Memory B cell (primary cell): ENCODE data around the gene AUTS2.

ENCODE experiments used
- ATAC-seq: fragments of 150-1000 bp; cut with Tn5 transposase; 2 replicates; pipeline ENCODE4 v1.10.0; 2021; ENCODE audit warnings: low read depth, mild to moderate bottlenecking, moderate library complexity
- DNase-seq, 2 donors: peaks; one replicate each; pipeline ENCODE4 v3.0.0; 2022; ENCODE audit warnings: low spot score in 2 of 2
- H3K27ac Mint-ChIP-seq: one replicate; pipeline ENCODE4 v1.8.0; 2022; ENCODE audit warnings: mild to moderate bottlenecking, moderate library complexity, mixed read lengths
- H3K27me3 Mint-ChIP-seq: one replicate; pipeline ENCODE4 v1.8.0; 2022; ENCODE audit warnings: mixed read lengths
- H3K36me3 Mint-ChIP-seq: one replicate; pipeline ENCODE4 v1.8.0; 2022; ENCODE audit warnings: mild to moderate bottlenecking, mixed read lengths
- H3K4me1 Mint-ChIP-seq: one replicate; pipeline ENCODE4 v1.8.0; 2022; ENCODE audit warnings: mixed read lengths
- H3K4me3 Mint-ChIP-seq: one replicate; pipeline ENCODE4 v1.8.0; 2022; ENCODE audit warnings: mild to moderate bottlenecking, moderate library complexity, mixed read lengths
- H3K9me3 Mint-ChIP-seq: one replicate; pipeline ENCODE4 v1.8.0; 2022; ENCODE audit warnings: mixed read lengths

AUTS2 gene

DNA sequence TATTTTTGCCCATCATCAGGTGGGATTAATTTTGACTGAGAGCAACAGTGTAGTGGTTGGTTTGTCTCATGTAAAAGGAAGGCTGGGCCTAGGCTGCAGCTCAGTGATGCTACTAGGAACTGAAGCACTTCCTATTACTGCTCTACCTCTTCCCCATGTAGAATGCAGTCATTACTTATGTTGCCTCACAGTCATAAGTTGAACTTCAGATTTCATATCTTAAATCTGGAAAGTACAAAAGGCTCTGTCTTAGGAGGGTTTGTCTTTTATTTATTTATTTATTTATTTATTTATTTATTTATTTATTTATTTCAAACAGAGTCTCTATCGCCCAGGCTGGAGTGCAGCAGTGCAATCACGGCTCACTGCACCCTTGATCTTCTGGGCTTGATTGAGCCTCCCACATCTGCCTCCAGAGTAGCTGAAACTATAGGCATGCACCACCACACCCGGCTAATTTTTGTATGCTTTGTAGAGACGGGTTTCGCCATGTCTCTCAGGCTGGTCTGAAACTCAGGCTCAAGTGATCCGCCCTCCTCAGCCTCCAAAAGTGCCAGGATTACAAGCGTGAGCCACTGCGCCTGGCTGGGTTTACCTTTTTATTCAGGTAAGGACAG is 812.0 kb downstream of the AUTS2 start:
- Mint-ChIP-seq H3K4me3 (no peak overlapping the region), H3K36me3 (peaks cover 3% of the 10 kb centered on the region), H3K27ac (no peak overlapping the region), H3K9me3 (no peaks in the 10 kb centered on the region), H3K4me1 (peaks cover 40% of the 10 kb centered on the region), H3K27me3 (no peaks in the 10 kb centered on the region)
- DNase-seq (no peak), ATAC-seq (peak; percentile 43)

- Mint-ChIP-seq H3K36me3 (peaks cover 3% of the 10 kb centered on the region), H3K4me1 (peaks cover 26% of the 10 kb centered on the region)
Measured at GRCh38 chr7:70414368-70414767, 816.1 kb downstream of the AUTS2 start.

GRCh38 chr7:70415179-70415972 is 817.1 kb downstream of the AUTS2 start:
- H3K27me3 Mint-ChIP-seq: no peaks in the 10 kb centered on the region
- no peaks in the 10 kb centered on the region for H3K9me3 Mint-ChIP-seq
- DNase-seq: no peak
- H3K4me3 Mint-ChIP-seq: no peak overlapping the region
- H3K36me3 Mint-ChIP-seq: peaks cover 3% of the 10 kb centered on the region
- ATAC-seq: peak; percentile 35
- peaks cover 23% of the 10 kb centered on the region for H3K4me1 Mint-ChIP-seq
- no peak overlapping the region for H3K27ac Mint-ChIP-seq

More at GRCh38 chr7:70414368-70414767, 816.1 kb downstream of the AUTS2 start:
- H3K27ac Mint-ChIP-seq: no peak overlapping the region
- no peak for ATAC-seq
- no peak overlapping the region for H3K4me3 Mint-ChIP-seq
- no peak for DNase-seq
- no peaks in the 10 kb centered on the region for H3K27me3 Mint-ChIP-seq
- H3K9me3 Mint-ChIP-seq: no peaks in the 10 kb centered on the region

- Mint-ChIP-seq H3K27ac (no peak overlapping the region), H3K4me1 (peaks cover 23% of the 10 kb centered on the region), H3K36me3 (peaks cover 3% of the 10 kb centered on the region), H3K4me3 (no peak overlapping the region), H3K9me3 (no peaks in the 10 kb centered on the region), H3K27me3 (no peaks in the 10 kb centered on the region)
- DNase-seq (no peak), ATAC-seq (peak; percentile 63)
Measured at GRCh38 chr7:70416347-70416985, 818.2 kb downstream of the AUTS2 start.

GRCh38 chr7:70416986-70417655 is 818.8 kb downstream of the AUTS2 start:
- H3K27me3 Mint-ChIP-seq: no peaks in the 10 kb centered on the region
- no peaks in the 10 kb centered on the region for H3K9me3 Mint-ChIP-seq
- H3K36me3 Mint-ChIP-seq: peaks cover 3% of the 10 kb centered on the region
- H3K4me3 Mint-ChIP-seq: no peak overlapping the region
- no peak overlapping the region for H3K27ac Mint-ChIP-seq
- H3K4me1 Mint-ChIP-seq: peaks cover 23% of the 10 kb centered on the region
- no peak for ATAC-seq
- no peak for DNase-seq

- ATAC-seq (no peak), DNase-seq (no peak)
- Mint-ChIP-seq H3K9me3 (no peaks in the 10 kb centered on the region), H3K27me3 (no peaks in the 10 kb centered on the region), H3K4me3 (no peak overlapping the region), H3K4me1 (peaks cover 17% of the 10 kb centered on the region), H3K36me3 (peaks cover 3% of the 10 kb centered on the region), H3K27ac (no peak overlapping the region)
Measured at GRCh38 chr7:70419526-70420380, 821.5 kb downstream of the AUTS2 start.

DNA sequence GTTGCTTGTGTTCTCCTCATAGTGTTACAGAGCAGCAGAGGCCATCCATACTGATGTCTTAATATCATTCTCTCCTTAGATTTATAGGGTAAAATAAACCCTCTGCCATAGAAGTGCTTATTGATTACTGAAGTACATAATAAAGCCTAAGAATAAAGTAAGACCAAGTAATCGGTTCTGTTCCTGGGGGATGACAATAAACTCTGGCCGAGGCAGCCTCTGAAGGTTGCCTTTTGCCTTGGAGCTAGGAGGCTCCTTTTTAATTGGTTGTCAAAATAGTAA is 822.0 kb downstream of the AUTS2 start:
- Mint-ChIP-seq H3K9me3 (no peaks in the 10 kb centered on the region), H3K36me3 (peaks cover 3% of the 10 kb centered on the region), H3K27ac (no peak overlapping the region), H3K4me1 (peaks cover 14% of the 10 kb centered on the region), H3K27me3 (no peaks in the 10 kb centered on the region), H3K4me3 (no peak overlapping the region)
- ATAC-seq (no peak), DNase-seq (no peak)

- Mint-ChIP-seq H3K27ac (no peak overlapping the region), H3K4me3 (no peak overlapping the region), H3K27me3 (no peaks in the 10 kb centered on the region), H3K4me1 (peaks cover 13% of the 10 kb centered on the region), H3K9me3 (no peaks in the 10 kb centered on the region), H3K36me3 (peaks cover 3% of the 10 kb centered on the region)
- no peak for ATAC-seq
- no peak for DNase-seq
Measured at GRCh38 chr7:70421319-70421718, 823.0 kb downstream of the AUTS2 start.

DNA sequence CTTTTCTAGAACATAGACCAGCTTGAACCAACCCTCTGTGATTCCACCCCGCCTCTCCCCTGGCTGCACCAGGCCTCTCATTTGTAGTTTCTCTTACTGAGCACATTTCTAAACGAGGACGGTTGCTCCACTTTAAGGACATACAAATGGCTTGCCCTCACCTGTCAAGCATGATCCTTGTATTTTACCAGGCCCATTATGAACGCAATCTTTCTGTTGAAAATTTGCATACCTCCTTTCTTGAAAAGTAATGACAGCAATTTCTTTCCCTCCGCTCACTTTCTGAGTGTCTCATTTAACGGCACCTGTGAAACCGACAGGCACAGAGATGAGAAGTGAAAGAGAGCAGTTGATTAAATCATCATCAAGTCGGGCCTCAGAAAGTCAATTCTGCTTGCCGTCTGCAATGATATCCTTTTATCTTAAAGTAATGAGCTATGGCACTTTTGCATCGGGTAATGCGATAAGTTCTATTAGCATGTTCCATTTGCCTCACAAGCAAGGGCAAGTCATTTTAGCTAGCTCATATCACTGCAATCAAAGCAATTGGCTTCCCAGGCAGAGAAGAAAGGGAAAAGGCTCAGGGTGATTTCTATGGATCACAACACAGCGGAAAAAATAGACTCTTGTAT is 828.1 kb downstream of the AUTS2 start:
- peaks cover 3% of the 10 kb centered on the region for H3K36me3 Mint-ChIP-seq

DNA sequence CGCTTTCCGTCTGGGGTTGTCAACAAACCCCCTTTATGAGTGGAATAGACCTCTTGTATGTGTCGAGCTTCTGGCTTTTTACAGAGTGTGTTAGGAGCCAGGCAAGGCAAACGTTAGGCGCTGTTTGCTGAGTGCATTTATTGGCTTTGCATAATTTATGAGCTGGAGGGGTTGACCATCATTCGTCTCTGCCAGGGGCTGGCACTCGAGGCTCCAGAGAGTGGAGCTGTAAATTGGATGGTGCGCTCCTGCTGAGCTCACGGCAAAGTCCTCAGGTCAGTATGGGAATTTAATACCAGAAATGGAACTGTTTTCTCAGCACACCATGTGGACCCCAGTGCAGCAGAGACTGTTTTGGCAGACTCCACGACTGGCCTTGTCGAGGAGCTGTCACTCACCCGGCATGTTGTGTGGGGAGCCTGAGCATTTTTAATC is 834.3 kb downstream of the AUTS2 start:
- H3K9me3 Mint-ChIP-seq: no peaks in the 10 kb centered on the region
- no peak overlapping the region for H3K4me3 Mint-ChIP-seq
- H3K36me3 Mint-ChIP-seq: peaks cover 6% of the 10 kb centered on the region
- peaks cover 3% of the 10 kb centered on the region for H3K4me1 Mint-ChIP-seq
- DNase-seq: no peak
- no peak for ATAC-seq
- H3K27ac Mint-ChIP-seq: no peak overlapping the region
- no peaks in the 10 kb centered on the region for H3K27me3 Mint-ChIP-seq

More for the DNA sequence above, 828.1 kb downstream of the AUTS2 start:
- Mint-ChIP-seq H3K27me3 (no peaks in the 10 kb centered on the region), H3K4me3 (peak overlapping the region; percentile 50), H3K27ac (peak overlapping the region; percentile 14), H3K4me1 (peaks cover 9% of the 10 kb centered on the region), H3K9me3 (no peaks in the 10 kb centered on the region)
- ATAC-seq (peak; percentile 38), DNase-seq (no peak)

- DNase-seq (no peak), ATAC-seq (no peak)
- Mint-ChIP-seq H3K27ac (no peak overlapping the region), H3K27me3 (no peaks in the 10 kb centered on the region), H3K36me3 (peaks cover 6% of the 10 kb centered on the region), H3K4me1 (peaks cover 3% of the 10 kb centered on the region), H3K9me3 (no peaks in the 10 kb centered on the region), H3K4me3 (no peak overlapping the region)
Measured at GRCh38 chr7:70434376-70434775, 836.1 kb downstream of the AUTS2 start.

DNA sequence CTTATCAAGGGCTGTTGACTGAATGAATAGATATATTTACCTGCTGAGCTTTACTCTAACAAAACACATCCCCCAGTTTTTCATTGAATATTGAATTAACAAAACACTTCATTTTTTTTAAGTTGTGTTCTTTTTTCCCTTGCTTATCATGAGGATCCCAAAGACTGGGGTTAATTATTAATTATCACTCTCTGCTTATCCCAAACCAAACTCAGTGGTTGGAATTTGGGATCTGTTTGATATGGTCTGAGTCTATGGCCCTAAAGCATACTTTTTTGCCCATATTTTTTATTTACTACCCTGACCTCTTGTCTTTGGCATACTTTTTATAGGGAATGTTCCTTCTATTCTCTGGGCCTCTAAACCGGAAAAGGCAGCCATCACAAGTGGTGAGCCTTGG is 836.5 kb downstream of the AUTS2 start:
- H3K4me1 Mint-ChIP-seq: peaks cover 3% of the 10 kb centered on the region
- H3K9me3 Mint-ChIP-seq: no peaks in the 10 kb centered on the region
- no peak overlapping the region for H3K27ac Mint-ChIP-seq
- no peak overlapping the region for H3K4me3 Mint-ChIP-seq
- no peaks in the 10 kb centered on the region for H3K27me3 Mint-ChIP-seq
- no peak for DNase-seq
- no peak for ATAC-seq
- H3K36me3 Mint-ChIP-seq: peaks cover 6% of the 10 kb centered on the region

- DNase-seq (no peak), ATAC-seq (no peak)
- peaks cover 3% of the 10 kb centered on the region for H3K4me1 Mint-ChIP-seq
- H3K27ac Mint-ChIP-seq: no peak overlapping the region
- no peaks in the 10 kb centered on the region for H3K27me3 Mint-ChIP-seq
- no peak overlapping the region for H3K4me3 Mint-ChIP-seq
- H3K36me3 Mint-ChIP-seq: peaks cover 6% of the 10 kb centered on the region
- no peaks in the 10 kb centered on the region for H3K9me3 Mint-ChIP-seq
Measured at GRCh38 chr7:70435634-70436033, 837.4 kb downstream of the AUTS2 start.
